Measurements from ENCODE around the gene ANKRD44. TPM values are rescaled to one million over a fixed set of nuclear protein-coding genes. Genes with fewer than 3 reads are reported as not detected.

ANKRD44 gene
- total and polyA plus RNA-seq, 2 of the 8 experiments (the other 6 are each of a cell fraction or from before 2014, with no cell fraction given), result 1.2 to 1.3 TPM

DNA sequence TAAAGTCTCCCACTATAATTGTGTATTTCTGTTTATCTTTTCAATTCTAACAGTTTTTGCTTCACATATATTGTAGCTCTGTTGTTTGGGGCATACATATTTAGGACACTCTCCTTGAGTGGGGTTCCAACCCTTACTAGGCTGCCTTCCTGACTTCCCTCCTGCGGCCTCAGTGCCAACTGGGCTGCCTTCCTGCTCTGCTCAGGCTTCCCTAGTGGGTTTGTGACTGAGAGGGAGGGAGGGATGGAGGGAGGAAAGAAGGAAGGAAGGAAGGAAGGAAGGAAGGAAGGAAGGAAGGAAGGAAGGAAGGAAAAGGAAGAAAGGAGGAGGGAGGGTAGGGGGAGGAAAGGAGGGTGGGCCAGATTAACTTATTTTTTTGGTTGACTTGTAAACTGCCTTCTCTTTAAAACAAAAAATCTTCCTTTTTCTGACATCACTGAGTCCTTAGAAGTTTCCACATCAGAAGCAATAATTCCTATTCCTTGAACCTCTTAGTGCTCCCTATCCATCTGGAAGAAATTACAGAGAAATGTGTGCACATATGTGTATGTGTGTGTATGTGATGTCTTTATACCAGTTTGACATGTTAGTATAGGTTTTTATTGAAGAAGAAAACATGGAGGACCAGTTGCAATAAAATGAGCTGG lies 238.7 kb downstream of the ANKRD44 start:
- Histone ChIP-seq H3K56ac (replicated peaks; ENCODE audit: insufficient read length, low read depth, low read length) (no peak overlapping the region), H2BK5ac (ENCODE audit: low read depth, low read length) (no peak overlapping the region), H3K79me1 (ENCODE audit: low read depth, low read length) (no peaks in the 10 kb centered on the region), H3K36me3 (ENCODE audit: control insufficient read depth in 2 of 4, insufficient read depth in 4 of 4, low read length in 3 of 4) (no peaks in the 10 kb centered on the region), H4K20me1 (replicated peaks in 1 of 2; ENCODE audit: control insufficient read depth in 1 of 2, insufficient read depth in 2 of 2, low read length in 2 of 2) (no peaks in the 10 kb centered on the region), H3K4me3 (ENCODE audit: extremely low read depth in 1 of 4, insufficient read depth in 2 of 4, low read depth in 3 of 4, low read length in 4 of 4) (no peak overlapping the region), H2BK20ac (ENCODE audit: low read length) (no peak overlapping the region), H3K9ac (replicated peaks in 1 of 4; ENCODE audit: extremely low read depth in 1 of 4, low read depth in 3 of 4, low read length in 3 of 4) (peak overlapping the region in 1 of 4 experiments; percentile 73; a peak in 1 of 7 replicates), H3K79me2 (ENCODE audit: control insufficient read depth in 1 of 2, insufficient read depth in 2 of 2, low read length in 2 of 2) (no peaks in the 10 kb centered on the region), H3K9me3 (ENCODE audit: insufficient read depth in 2 of 2, low read depth in 1 of 2, low read length in 1 of 2) (no peaks in the 10 kb centered on the region), H2BK12ac (ENCODE audit: low read depth, low read length) (no peak overlapping the region), H3K4me1 (replicated peaks in 1 of 4; ENCODE audit: control insufficient read depth in 3 of 4, insufficient read depth in 4 of 4, low read length in 3 of 4) (no peaks in the 10 kb centered on the region), H3K14ac (ENCODE audit: insufficient read length) (no peak overlapping the region), H2BK15ac (ENCODE audit: low read length) (no peak overlapping the region), H3K23me2 (ENCODE audit: low read depth, low read length) (no peaks in the 10 kb centered on the region), H2BK120ac (replicated peaks; ENCODE audit: low read depth, low read length) (no peak overlapping the region), H2AK5ac (ENCODE audit: low read depth, low read length) (no peak overlapping the region), H3K23ac (ENCODE audit: insufficient read length) (no peak overlapping the region), H4K5ac (ENCODE audit: insufficient read length, low read depth, low read length) (no peak overlapping the region), H3K4ac (replicated peaks; ENCODE audit: insufficient read length, low read depth, low read length) (no peak overlapping the region), H3K27ac (ENCODE audit: low read depth, low read length) (no peak overlapping the region), H3K27me3 (replicated peaks in 1 of 4; ENCODE audit: control insufficient read depth in 3 of 4, extremely low read depth in 1 of 4, insufficient read depth in 3 of 4, low read length in 3 of 4) (no peaks in the 10 kb centered on the region), H2AFZ (ENCODE audit: low read length) (no peak overlapping the region), H3K4me2 (ENCODE audit: insufficient read depth in 1 of 2, low read depth in 2 of 2, low read length in 2 of 2) (no peak overlapping the region), H3K18ac (ENCODE audit: extremely low read depth, low read length) (no peak overlapping the region), H4K91ac (replicated peaks; ENCODE audit: insufficient read length, low read length) (no peak overlapping the region), H4K8ac (ENCODE audit: extremely low read depth, insufficient read depth, low read length) (no peak overlapping the region)
- no peak for FAIRE-seq
- ChIA-PET CTCF (ENCODE audit: partially characterized antibody) (interaction anchor here (0.8 to 2.0 kb wide), 2 partner anchors 41 to 95 kb away, joined by 3 to 7 read pairs; no protein-coding TSS in a partner anchor), POLR2A (ENCODE audit: partially characterized antibody) (no interaction called here)
- TF ChIP-seq CREB1 (IDR thresholded peaks at IDR 0.05) (no peak), POLR2A (IDR thresholded peaks at IDR 0.05; ENCODE audit: control extremely low read depth in 1 of 2, low read depth in 2 of 2, low read length in 2 of 2) (no peak), SP4 (IDR thresholded peaks at IDR 0.05; ENCODE audit: low read length) (no peak), EGR1 (IDR thresholded peaks at IDR 0.05; ENCODE audit: borderline replicate concordance, low read depth, low read length) (no peak)
- WGBS, 2 experiments (ENCODE audit: extremely low coverage in 1 of 2, insufficient coverage in 1 of 2, insufficient read length in 1 of 2, insufficient replicate concordance in 2 of 2, low coverage in 1 of 2, low lambda C conversion rate in 2 of 2, missing lambda C conversion rate in 1 of 2), result 80% methylated on average over 1 of the region's 1 CpG; no CpG with 5 or more reads in 1 of the 2 experiments
- no peak for DNase-seq (ENCODE audit: low read depth in 1 of 2, low spot score in 2 of 2)

Data from H1 (cell line).